Activated CD4-positive, alpha-beta T cell treated with anti-CD3 and anti-CD28 coated beads, Interleukin-2, amount 50 U/mL, for 48 hours (primary cell): ENCODE measurements around the gene RERE.

Experiments used
- DNase-seq, 2 experiments: peaks; one replicate each; pipeline ENCODE4 v3.0.0-alpha.2; 2020

The RERE gene

DNA sequence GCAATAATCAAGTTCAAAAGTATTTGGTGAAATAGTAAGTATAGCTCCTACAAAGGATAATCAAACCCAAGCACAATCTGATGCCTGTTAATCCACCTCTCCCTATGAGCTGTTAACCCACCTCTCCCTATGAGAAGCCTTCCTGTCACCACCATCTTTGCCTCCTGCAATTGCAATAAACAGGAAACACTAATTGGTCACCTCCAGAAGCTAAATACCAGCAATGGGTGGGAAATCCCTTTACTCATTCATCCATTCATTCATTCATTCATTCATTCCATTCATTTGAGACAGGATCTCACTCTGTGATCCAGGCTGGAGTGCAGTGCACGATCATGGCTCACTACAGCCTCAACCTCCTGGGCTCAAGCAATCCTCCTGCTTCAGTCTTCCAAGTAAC is 132.8 kb downstream of the RERE start:
- no peak for DNase-seq

DNA sequence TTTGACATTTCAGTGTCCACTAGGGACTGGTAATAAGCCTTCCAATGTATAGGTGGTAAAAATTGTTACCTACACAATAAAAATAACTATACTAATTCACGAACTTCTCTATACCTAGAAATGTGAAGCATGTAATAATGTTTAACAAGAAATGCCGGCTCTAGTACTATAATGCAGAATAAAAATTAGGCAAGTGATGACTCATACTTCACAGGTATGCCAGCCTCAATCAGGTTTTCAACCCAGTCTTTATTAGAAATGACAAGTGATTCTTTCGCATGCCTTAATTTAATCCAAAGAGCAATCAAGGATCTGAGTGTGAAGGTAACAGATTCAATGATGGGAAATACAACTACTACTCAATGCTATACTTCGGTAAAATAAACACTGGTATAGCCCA is 134.9 kb downstream of the RERE start:
- no peak for DNase-seq

DNA sequence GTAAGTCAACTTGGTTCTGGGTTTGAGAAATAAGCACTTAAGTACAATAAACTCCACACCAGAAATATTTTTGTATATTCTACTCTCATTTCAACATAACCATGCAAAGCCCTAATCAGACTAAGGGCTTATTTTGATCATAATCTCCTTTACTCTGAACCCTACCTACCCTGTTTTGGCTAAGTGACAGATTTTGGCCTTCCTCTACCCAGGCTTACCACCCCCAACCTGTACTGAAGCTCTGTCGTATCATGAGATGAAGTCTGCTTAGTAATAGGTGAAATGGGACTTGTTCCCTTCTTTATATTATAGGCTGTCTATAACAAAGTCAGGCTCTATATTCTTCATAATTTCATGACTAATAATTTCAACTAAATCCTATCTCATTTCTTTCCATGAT is 135.5 kb downstream of the RERE start:
- DNase-seq = no peak

DNA sequence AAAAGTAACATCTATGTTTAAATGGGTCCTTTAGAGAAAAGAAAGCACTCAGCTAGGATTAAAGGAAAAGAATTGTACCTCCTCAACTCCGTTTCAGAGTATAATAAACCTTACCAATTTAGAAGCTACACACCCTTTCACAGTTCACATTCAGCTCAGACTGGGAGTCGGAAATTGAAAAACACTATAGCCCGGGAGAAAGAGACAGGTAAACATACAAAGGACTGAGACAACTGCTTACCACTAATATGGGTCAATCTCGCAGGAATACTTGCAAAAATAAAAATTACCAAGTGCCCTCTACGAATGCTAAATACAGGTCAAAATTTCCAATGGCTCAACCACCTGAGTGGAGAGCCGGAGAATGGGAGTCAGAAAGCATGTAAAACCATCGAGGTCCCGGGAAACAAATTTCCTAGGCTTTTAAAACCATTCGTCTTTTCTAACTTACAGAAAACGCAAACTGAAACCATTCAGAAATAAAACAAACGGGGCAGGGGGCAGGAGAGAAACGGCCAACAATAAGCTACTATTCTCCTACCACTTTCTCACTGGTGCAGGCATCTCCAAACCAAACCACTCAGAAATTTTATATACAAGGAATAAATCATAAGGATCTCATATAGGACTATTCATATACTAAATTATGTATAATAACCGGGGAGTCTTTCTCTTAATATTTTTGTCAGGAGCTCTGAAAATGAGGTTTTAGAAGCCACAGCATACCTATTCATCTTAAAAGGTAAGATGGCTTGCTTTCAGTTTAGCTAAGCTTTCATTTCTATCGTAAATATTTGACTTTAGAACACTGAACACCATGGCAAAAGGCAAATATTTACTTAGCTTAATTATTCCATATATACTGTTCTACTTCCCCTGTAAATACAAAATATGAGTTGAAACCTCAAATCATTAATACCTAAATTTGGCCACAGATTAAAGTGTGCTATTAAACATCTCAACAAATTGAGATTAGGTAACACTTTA is 136.5 kb downstream of the RERE start:
- no peak for DNase-seq

DNA sequence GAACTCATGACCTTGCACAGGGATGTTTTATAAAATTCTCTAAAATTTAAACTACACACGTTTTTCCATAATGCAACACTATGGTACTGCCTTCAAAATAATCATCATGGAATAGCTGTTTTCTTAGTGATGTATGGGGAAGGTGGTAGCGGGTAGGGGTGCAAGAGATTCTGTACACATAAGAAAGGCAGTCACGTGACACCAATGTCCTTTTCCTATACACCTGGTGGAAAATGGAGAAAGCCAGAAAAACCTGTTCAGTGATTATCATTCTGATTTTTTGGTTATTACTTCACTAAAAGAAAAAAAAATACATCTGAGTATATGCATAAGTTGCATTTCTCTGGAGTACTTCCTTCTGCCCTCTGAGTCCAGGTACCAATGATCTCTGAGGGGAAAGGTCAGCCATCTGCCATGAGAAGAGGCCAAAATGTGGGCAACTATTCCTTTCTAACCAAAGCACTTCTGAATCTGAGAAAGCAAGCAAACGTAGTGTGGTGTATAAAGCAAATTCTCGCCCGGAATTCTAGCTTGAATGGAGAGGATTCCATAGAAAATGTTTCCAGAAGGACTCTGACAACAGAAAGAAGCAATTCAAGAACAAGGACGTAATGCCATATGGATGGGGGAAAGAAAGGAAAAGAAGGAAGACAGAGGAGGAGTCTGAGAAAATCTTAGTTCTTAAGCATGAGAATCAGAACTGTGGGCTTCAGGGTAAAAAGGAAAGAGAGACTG is 137.3 kb downstream of the RERE start:
- DNase-seq = no peak

DNA sequence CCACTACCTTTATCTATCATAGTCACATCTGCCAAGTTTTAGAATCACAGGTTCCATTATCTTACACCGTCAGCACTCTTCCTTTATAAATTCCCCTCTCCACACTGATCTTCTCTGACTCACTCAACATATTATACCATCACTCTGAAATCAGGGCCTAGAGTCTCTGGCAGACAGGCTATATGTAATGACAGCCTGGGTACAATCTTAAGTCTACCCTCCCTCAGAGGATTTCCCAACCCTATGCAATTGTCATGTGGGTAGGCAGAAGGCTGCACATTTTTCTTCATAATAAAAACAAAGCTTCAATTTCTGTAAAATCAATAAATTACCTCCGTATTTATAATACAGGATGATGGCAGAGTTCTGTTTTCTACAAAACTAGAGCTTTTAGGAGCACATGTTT is 138.0 kb downstream of the RERE start:
- DNase-seq = no peak

DNA sequence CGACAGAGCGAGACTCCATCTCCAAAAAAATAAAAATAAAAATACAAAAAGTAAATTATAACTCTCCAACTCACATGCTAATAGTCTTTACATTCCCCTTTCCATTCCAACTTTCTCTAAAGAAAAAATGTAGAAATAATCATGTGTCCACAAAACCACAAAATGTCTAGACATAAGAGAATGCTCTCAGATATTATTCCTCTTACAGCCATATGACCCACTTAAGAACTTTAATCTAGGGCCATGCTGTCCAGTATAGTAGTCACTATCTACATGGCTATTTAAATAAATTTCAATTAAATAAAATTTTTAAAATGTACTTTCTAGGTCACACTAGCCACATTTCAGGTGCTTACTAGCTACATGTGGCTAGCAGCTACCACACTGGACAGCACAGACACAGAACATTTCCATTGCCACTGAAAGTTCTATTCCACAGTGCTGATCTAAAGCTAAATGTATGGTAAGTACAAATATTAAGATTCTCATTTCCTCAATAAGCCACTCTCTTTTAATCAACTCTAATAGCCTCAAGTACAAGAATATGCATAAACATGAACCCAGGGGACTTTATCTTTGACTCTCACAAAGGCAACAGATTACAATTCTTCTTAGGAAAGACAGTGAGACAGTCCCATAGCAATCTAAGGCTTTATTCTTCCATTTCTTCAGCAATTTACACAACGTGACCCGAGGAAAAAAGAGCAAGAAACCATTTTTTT is 138.6 kb downstream of the RERE start:
- no peak for DNase-seq

DNA sequence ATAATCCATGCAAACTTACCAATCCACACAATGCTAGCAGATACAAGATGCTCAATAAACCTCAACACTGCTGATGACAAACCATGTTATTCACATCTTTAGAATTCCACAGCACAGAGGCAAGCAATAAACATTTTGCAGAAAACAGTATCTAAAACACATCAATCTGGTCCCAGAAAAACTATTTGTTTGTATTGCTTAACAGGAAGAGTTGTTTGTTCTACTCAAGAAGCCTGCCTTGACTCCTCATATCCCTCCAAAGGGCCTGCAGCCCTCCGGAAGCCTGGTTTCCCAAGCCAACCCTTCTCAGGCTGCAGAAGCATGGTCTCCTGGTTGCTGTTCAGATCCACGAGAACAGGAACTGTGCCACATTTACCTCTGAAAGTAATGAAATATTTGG is 139.7 kb downstream of the RERE start:
- DNase-seq = no peak

DNA sequence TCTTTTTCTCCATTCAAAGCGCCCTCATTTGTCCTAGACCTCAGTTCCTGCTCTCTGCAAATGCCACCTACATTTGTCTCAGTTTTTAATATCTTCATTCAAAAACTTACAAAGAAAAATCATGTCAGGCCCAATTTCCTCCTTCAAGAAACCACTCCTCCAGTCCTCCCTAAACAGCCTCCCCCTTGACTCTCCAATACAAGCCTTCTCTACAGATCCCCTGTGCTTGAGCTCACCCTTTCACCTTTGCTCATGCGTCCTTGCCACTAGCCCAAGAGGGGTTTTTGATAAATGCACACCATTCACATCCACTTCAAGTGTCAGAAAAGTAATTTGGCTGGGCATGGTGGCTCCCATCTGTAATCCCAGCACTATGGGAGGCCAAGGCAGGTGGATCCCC is 140.6 kb downstream of the RERE start:
- no peak for DNase-seq

DNA sequence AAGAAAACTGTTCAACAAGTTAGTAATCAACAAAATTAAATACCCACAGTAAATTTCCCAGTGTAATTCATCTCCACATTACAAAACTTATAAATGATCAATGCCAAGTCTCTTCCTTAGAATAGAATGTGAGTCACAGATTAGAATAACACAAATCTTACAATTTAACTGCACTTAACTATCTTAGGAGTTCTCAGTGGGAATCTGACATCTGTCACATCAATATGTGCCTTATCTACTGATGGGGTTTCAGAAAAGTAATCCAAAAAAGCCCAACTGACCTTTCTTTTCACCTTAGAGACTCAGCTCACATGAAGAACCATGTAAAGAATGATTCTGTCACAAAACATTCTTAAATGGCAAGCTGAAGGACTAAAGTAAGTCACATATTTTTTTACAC is 141.4 kb downstream of the RERE start:
- no peak for DNase-seq

DNA sequence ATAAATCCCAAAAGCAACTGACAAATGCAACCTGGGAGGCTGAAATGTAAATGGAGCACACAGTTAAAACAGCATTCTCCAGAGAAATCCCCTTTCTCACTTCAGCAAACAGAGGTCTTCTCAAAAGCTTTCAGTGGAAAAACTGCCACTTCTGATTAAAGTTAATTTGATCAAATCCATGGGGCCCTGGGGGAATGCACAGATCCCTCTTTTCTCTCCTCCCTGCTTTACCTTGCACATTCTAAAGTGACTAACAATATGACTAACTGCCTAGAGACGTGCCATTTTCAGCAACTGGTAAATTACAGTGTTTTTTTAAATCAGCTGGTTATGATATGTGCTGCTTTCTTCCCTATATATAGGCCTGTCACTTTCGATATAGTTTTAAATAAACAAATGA is 142.5 kb downstream of the RERE start:
- no peak for DNase-seq

DNA sequence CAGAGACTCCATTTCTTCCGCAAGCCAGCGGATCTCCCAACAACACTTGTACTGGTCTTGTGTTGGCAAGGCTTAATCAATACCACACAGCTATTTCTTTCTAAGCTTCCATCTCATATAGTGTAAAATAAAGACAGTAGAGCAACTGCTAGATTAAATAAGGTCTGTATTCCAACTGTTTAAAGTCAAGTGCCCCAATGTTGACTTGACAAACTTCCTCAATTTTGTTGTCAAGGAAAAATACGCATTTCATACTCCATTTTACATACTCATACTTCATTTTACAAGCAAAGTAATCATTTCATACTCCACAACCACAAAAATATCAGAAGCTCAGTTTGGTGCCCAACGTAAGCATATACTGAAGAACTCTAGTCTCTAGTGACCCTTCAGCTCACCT is 143.0 kb downstream of the RERE start:
- no peak for DNase-seq

DNA sequence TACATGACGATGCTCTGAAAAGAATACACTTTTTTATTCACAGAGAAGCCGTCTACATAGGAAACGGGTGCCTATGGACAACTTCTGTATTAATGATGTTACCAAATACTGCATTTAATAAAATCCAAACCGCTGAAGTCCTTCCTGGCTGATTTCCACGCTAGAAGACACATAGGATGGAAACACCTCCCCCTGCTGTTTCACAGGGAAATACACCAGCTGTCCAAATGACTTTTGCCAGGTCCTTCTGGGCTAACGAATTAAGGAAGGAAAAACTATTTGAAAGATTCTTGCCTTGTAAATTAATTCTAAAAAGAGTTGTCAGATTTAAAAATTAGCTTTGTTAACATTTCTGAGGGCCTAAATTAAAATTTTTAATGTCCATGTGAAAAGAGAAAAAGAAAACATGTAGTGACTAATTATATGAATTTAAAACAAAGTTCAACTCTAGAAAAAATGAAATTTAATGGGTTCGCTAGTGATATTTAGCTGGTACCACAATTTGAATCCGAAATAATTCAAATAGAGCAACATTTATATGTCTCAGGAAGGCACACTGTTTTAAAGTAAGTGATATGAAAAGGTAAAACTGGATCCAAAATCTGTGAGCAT is 146.0 kb downstream of the RERE start:
- DNase-seq = no peak

DNA sequence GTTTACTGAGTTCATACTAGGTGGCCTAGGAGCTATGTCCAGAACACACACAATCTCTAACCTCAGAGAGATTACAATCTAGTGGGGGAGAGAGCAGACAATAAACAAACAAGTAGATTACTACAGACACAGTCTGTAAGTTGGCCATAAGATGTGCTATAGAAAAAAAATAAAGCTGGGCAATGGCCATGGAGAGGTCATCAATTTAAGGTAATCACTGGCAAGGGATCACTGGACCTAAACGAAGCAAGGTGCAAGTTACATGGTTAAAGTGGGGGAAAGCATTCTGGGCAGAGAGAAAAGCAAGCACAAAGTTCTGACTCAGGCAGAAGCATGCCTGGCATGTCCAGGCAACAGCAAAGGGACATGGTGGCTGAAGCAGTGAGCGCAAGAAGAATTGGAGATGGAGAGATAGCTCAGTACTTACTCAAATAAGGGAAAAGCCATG is 147.0 kb downstream of the RERE start:
- DNase-seq = no peak

DNA sequence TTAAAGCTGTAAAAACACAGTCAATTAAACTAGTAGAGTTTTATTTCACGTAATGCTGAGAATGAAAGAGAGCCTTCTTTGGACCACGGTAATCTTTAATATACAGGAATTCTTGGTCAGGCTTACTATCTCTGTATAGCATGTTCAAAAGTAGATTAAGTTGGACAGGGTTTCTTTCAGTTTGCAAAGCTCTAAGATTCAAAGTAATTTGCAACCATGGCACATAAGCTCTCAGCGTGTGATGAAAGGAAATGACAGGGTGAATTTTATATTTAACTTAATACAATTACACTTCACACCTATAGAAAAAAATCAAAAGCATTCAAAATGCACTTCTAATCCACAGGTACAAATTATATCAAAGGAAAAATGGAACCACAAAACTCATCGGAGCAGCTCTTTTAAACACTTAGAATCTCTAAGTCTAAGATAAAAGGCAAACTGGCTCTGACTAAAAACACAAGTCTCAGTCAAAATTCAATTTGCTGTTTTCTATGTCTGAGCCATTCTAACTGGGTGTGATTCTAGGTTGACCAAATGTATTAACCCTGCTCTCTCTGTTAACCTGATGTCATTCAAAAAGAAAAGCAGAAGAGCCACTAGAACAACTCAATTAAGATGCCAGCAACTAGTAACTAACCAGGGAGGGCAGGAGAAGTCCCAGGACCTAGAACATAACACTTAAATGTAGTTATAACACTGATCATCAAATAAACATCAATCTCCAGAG is 147.7 kb downstream of the RERE start:
- no peak for DNase-seq

DNA sequence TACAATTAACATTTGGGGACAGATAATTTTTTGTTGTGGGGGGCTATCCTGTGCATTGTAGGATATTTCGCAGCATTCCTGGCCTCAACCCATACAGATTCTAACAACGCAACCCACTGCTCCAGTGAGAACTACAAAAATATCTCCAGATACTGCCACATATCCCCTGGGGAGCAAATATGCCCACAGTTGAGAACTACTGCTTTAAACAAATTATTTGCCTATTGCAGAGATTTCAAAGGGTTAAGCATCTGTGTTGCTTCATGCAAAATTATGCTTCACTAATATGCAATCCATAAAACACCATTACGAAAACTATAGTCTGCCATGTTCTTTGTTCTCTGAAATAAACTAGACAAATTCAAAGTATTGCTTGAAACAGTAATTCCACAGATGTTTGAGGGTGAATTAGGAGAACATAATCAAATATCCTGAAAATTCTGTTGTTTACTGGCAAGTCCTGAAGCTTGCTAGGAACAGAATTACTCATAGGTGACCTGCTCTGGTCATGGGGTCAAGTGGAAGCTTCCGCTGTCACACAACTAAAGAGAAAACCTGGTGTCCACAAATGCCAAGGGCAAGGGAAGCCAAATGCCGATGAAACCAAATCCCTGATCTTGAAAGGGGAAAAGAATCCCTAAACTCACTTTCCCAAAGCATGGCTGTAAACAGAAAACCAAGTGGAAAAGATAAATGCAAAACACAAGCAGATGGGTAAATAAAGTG is 149.4 kb downstream of the RERE start:
- DNase-seq = no peak

DNA sequence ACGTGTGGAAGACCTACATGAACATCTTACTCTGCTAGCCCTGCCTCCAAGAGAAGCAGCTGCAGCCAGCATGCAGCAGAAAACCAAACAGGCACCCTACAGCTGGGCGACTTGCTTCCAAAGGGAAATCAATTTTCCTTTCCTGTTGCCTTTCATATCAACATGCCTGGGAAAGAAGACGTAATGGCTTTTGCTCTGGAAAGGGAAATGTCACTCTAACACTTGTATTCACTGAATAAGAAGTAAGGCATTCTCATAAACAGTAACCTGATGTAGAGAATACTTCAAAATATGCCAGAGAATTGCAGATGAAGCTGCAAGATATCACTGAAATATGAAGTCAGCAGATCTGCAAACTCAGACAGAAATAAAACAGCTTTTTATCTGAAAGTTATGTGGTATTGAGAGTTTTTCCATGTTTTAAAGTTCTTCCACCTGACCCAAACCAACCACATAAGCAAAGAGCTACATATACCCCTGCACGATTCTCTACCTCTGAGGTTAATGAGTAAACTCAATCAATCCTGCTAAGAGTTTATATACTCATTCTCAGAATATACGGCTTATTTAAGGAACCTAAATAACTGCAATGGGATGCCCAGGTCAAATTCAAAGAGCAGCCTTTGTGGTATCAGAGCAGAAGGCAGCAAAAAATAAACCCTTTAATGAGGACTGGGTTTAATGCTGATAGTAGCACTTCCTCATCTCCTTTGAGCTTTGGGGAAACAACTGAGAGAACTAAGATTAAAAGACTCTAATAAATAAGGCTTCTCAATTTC is 150.9 kb downstream of the RERE start:
- DNase-seq = no peak

DNA sequence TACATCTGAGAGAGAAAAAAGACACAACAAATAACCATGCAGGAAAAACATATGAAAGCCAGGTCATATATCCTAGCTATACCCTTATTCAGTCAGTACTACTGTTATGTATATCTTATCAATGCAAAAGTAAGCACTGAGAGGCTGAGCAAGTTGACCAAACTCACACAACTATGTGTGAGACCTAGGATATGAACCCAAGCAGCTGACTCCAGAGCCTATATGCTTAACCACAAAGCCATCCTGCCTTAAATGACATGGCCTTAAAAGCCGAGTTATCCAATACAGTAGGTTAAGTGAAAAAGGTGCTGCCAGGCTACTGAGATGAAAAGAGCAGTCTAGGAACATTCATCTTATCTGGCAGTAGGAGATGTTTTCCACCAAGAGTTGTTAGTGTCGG is 151.6 kb downstream of the RERE start:
- no peak for DNase-seq

DNA sequence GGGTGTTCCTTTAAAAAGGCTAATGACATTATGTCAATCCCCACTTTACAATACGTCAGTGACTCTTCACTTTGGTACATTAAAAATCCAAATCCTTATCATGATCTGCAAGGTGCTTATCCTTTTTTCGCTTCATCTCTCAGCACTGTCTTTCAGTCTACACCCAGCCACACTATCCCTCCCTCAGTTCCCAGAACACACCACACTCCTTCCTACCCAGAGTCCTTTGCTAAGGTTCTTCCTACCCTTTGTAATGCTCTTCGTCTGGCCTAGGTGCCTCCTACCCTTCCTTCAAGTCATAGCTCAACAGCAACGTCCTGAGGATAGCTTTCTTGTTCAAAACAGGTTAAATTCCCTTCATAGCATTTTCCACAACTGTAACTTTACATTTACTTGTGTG is 152.6 kb downstream of the RERE start:
- DNase-seq = no peak

DNA sequence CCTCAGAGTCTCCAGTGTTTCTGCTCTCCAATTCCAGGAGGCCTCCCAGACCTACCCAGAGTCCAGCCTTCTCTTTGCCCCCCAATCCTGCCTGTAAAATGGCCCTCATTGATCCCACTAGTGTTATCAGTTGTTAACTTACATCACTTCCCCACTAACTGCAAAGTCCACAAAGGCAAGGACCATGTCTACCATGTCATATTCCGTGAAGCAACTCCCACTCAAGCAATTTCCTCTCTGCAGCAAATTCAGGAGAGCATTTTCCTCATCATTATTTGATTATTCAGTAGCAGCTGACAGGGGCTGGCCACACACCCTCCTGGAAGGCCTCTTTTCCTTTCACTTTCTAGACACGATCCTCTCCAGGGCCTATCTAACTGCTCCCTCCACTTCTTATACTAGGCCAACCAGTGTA is 153.5 kb downstream of the RERE start:
- DNase-seq = no peak
